B cell (primary cell): Measurements from ENCODE around the gene CYSLTR1. TPM values are rescaled to one million over a fixed set of nuclear protein-coding genes. Genes with fewer than 3 reads are reported as not detected.

ENCODE experiments used
- ATAC-seq: fragments of 200-7000 bp; cut with Tn5 transposase; one replicate; pipeline ENCODE4 v1.10.0; 2021; ENCODE audit warnings: low read depth, mild to moderate bottlenecking, moderate number of reproducible peaks, moderate library complexity
- CTCF ChIA-PET: fragments of 350-600 bp; sonication (Branson Sonifier 250); formaldehyde crosslinking; loops from one replicate; lab custom pipeline; 2021; ENCODE audit warnings: antibody characterized with exemption, inconsistent platforms; lab: Charles Lee
- POLR2A ChIA-PET: fragments of 350-600 bp; sonication (Branson Sonifier 250); formaldehyde crosslinking; loops from one replicate; lab custom pipeline; 2021; ENCODE audit warnings: antibody characterized with exemption; lab: Charles Lee
- DNase-seq: peaks from one replicate; pipeline ENCODE4 v3.0.0; 2013
- H2AFZ ChIP-seq: 2 replicates; pipeline ENCODE4 v1.6.1; 2012; ENCODE audit warnings: mild to moderate bottlenecking, low read depth, low read length; ENCODE audit not compliant: insufficient read depth, poor library complexity, severe bottlenecking
- H3K27ac ChIP-seq, 2 donors: 1 replicate in 1 of 2; 2 replicates in 1 of 2; pipeline ENCODE4 v1.5.1; 2012 to 2013; ENCODE audit warnings: low read length in 2 of 2, mild to moderate bottlenecking in 2 of 2, moderate library complexity in 1 of 2
- H3K27me3 ChIP-seq, 4 experiments: fragments of 200-600 bp in 1 of 4; sonication (generic) in 1 of 4; replicated peaks in 1 of 4; 1 replicate in 2 of 4; 2 replicates in 2 of 4; pipeline versions ENCODE4 v1.6.1 to v1.7.0; 2013 to 2016; ENCODE audit warnings: low read length in 3 of 4, mild to moderate bottlenecking in 2 of 4, mixed read lengths in 1 of 4, moderate library complexity in 1 of 4; ENCODE audit not compliant: insufficient read depth in 4 of 4, control insufficient read depth in 3 of 4; ENCODE audit errors: control extremely low read depth in 1 of 4
- H3K36me3 ChIP-seq, 2 experiments: replicated peaks in 1 of 2; 1 replicate in 1 of 2; 2 replicates in 1 of 2; pipeline versions ENCODE4 v1.6.1 to v1.7.1; 2013; ENCODE audit warnings: low read length in 1 of 2; ENCODE audit not compliant: insufficient read depth in 2 of 2, control insufficient read depth in 1 of 2; ENCODE audit errors: control extremely low read depth in 1 of 2, extremely low read depth in 1 of 2
- H3K4me1 ChIP-seq, 2 donors: fragments of 200-600 bp in 1 of 2; sonication (generic) in 1 of 2; 1 replicate in 1 of 2; 2 replicates in 1 of 2; pipeline versions ENCODE4 v1.5.1 to v1.6.1; 2013 to 2017; ENCODE audit warnings: low read length in 2 of 2; ENCODE audit not compliant: control insufficient read depth in 2 of 2, insufficient read depth in 2 of 2
- H3K4me2 ChIP-seq: replicated peaks from 2 replicates; pipeline ENCODE3; 2012; ENCODE audit warnings: mild to moderate bottlenecking, low read depth, low read length; ENCODE audit not compliant: poor library complexity, severe bottlenecking
- H3K4me3 ChIP-seq, 5 experiments: fragments of 200-600 bp in 1 of 5; sonication (generic) in 1 of 5; 1 replicate in 3 of 5; 2 replicates in 2 of 5; pipeline versions ENCODE4 v1.5.1 to v1.7.0; 2011 to 2016; ENCODE audit warnings: low read length in 4 of 5, mild to moderate bottlenecking in 4 of 5, low read depth in 2 of 5, control low read depth in 1 of 5, moderate library complexity in 1 of 5; ENCODE audit not compliant: insufficient read depth in 1 of 5; ENCODE audit errors: control extremely low read depth in 1 of 5, extremely low read depth in 1 of 5
- H3K79me2 ChIP-seq: fragments of 200-600 bp; sonication (generic); one replicate; pipeline ENCODE4 v1.6.0; 2016; ENCODE audit warnings: low read length; ENCODE audit not compliant: control insufficient read depth, insufficient read depth
- H3K9ac ChIP-seq: fragments of 200-600 bp; sonication (generic); 2 replicates; pipeline ENCODE4 v1.6.1; 2017; ENCODE audit warnings: mild to moderate bottlenecking, low read length, moderate library complexity
- H3K9me3 ChIP-seq, 3 donors: one replicate each; pipeline versions ENCODE4 v1.6.1 to v1.7.1; 2013; ENCODE audit warnings: low read length in 2 of 3; ENCODE audit not compliant: control insufficient read depth in 2 of 3, insufficient read depth in 1 of 3; ENCODE audit errors: control extremely low read depth in 1 of 3
- H4K20me1 ChIP-seq: 2 replicates; pipeline ENCODE4 v1.6.0; 2012; ENCODE audit warnings: mild to moderate bottlenecking, low read length; ENCODE audit not compliant: insufficient read depth, control insufficient read depth, poor library complexity, severe bottlenecking
- H3K27ac Mint-ChIP-seq: one replicate; pipeline ENCODE4 v1.8.0; 2021; ENCODE audit warnings: mixed read lengths
- H3K27me3 Mint-ChIP-seq: one replicate; pipeline ENCODE4 v1.8.0; 2021; ENCODE audit warnings: mixed read lengths
- H3K4me1 Mint-ChIP-seq: one replicate; pipeline ENCODE4 v1.8.0; 2021; ENCODE audit warnings: mixed read lengths
- H3K4me3 Mint-ChIP-seq: one replicate; pipeline ENCODE4 v1.8.0; 2021; ENCODE audit warnings: mixed read lengths
- H3K9me3 Mint-ChIP-seq: one replicate; pipeline ENCODE4 v1.8.0; 2022; ENCODE audit warnings: mixed read lengths; ENCODE audit not compliant: insufficient read depth
- CTCF ChIP-seq: fragments of 200-600 bp; IDR thresholded peaks from one replicate; pipeline ENCODE4 v1.8.0; 2022; ENCODE audit warnings: antibody characterized with exemption, mild to moderate bottlenecking
- EZH2 ChIP-seq: IDR thresholded peaks from 2 replicates; pipeline ENCODE4 v1.6.1; 2012; ENCODE audit warnings: borderline replicate concordance, low read depth, mild to moderate bottlenecking, moderate library complexity, low read length; ENCODE audit not compliant: insufficient read depth, poor library complexity, severe bottlenecking
- WGBS: methylation state at CpG from one replicate; pipeline ENCODE4 v1.1.5; 2013; ENCODE audit warnings: missing lambda C conversion rate; ENCODE audit not compliant: insufficient coverage; 5-methylcytosine and 5-hydroxymethylcytosine counted together
- intact Hi-C: fragments of 100-400 bp; cut with micrococcal nuclease; formaldehyde crosslinking; loops from one replicate; pipeline ENCODE4 v1.10.0; 2022
- polyA plus RNA-seq: library from polyadenylated mRNA; depleted of rRNA; stranded (reverse); fragments of >200 nt; gene quantifications from 2 replicates; pipeline ENCODE4 v1.2.3, GENCODE V29; 2012
- total RNA-seq, 2 donors: library from RNA; stranded (reverse); fragments of 120-200 nt in 1 of 2; gene quantifications; 1 replicate in 1 of 2; 2 replicates in 1 of 2; pipeline versions ENCODE4 v1.2.3 to v1.2.4, GENCODE V29; 2013 to 2022

Gene CYSLTR1
- total and polyA plus RNA-seq, 2 donors (not counting 1 experiment from before 2014, with no cell fraction given), result 20.8 to 43.4 TPM

GRCh38 chrX:78314561-78314960, 12.8 kb downstream of the CYSLTR1 start:
- Mint-ChIP-seq H3K4me3 (peak overlapping the region; percentile 46), H3K4me1 (peaks cover 81% of the 10 kb centered on the region), H3K9me3 (no peaks in the 10 kb centered on the region), H3K27ac (peak overlapping the region; percentile 75), H3K27me3 (no peaks in the 10 kb centered on the region)
- Histone ChIP-seq H3K27me3 (no peaks in the 10 kb centered on the region), H3K79me2 (peaks cover 90% of the 10 kb centered on the region), H3K4me2 (no peak overlapping the region), H3K4me3 (no peak overlapping the region), H3K9me3 (no peaks in the 10 kb centered on the region), H3K4me1 (peaks cover 36 to 47% of the 10 kb centered on the region in 2 donors), H4K20me1 (peaks cover 17% of the 10 kb centered on the region), H3K9ac (no peak overlapping the region), H3K36me3 (peaks cover 0 to 3% of the 10 kb centered on the region in 2 experiments), H2AFZ (no peak overlapping the region), H3K27ac (no peak overlapping the region)
- DNase-seq (no peak), ATAC-seq (peak; percentile 43)
- intact Hi-C loops, result no loop called here
- POLR2A ChIA-PET, result interaction anchor here (0.6 kb wide), 1 partner anchor 46 kb away, joined by 6 read pairs; no protein-coding TSS in a partner anchor
- TF ChIP-seq CTCF (no peak), EZH2 (no peak)
- no CpG with 5 or more reads among the region's 2 CpGs for WGBS
- CTCF ChIA-PET, result interaction anchor here (0.9 to 1.7 kb wide), 2 partner anchors 13 to 19 kb away, joined by 3 to 4 read pairs; partner anchors contain the start of gene CYSLTR1

GRCh38 chrX:78313526-78313925, 13.9 kb downstream of the CYSLTR1 start:
- peaks cover 36 to 43% of the 10 kb centered on the region in 2 donors for H3K4me1 ChIP-seq
- Mint-ChIP-seq H3K27ac (peak overlapping the region; percentile 37), H3K4me3 (no peak overlapping the region), H3K27me3 (no peaks in the 10 kb centered on the region), H3K4me1 (peaks cover 85% of the 10 kb centered on the region), H3K9me3 (no peaks in the 10 kb centered on the region)
- TF ChIP-seq CTCF (no peak), EZH2 (no peak)
- H3K9me3 ChIP-seq, result no peaks in the 10 kb centered on the region
- H4K20me1 ChIP-seq, result peaks cover 17% of the 10 kb centered on the region
- H3K36me3 ChIP-seq, result peaks cover 0 to 3% of the 10 kb centered on the region in 2 experiments
- no peak for DNase-seq
- H3K4me2 ChIP-seq, result no peak overlapping the region
- intact Hi-C loops, result no loop called here
- ATAC-seq, result no peak
- ChIA-PET POLR2A (no interaction called here), CTCF (no interaction called here)
- 80% methylated on average over 1 of the region's 3 CpGs for WGBS
- no peaks in the 10 kb centered on the region for H3K27me3 ChIP-seq
- H3K27ac ChIP-seq, result no peak overlapping the region
- H3K79me2 ChIP-seq, result peaks cover 93% of the 10 kb centered on the region
- no peak overlapping the region for H3K4me3 ChIP-seq
- H3K9ac ChIP-seq, result no peak overlapping the region
- H2AFZ ChIP-seq, result no peak overlapping the region
